Panc1 (cell line): ENCODE measurements around the gene SNX22. TPM values are rescaled to one million over a fixed set of nuclear protein-coding genes. Genes with fewer than 3 reads are reported as not detected.

Source experiments
- ATAC-seq: fragments of 200-7000 bp; cut with Tn5 transposase; 2 replicates; pipeline ENCODE4 v1.9.1; 2020; ENCODE audit warnings: mild to moderate bottlenecking, moderate library complexity
- BruUV-seq: library from RNA; stranded (reverse); fragments of 400-500 nt; replicated peaks from 2 replicates; lab custom pipeline; 2021; lab: Mats Ljungman, UMichigan
- CTCF ChIA-PET: fragments of 300-600 bp; sonication (Branson Sonifier 250); formaldehyde crosslinking; loops from one replicate; lab custom pipeline; 2022; ENCODE audit warnings: antibody characterized with exemption; lab: Charles Lee
- POLR2A ChIA-PET: fragments of 300-600 bp; sonication (Branson Sonifier 250); formaldehyde crosslinking; loops from one replicate; lab custom pipeline; 2022; ENCODE audit warnings: antibody characterized with exemption; lab: Charles Lee
- DNase-seq: peaks from one replicate; pipeline ENCODE4 v3.0.0-alpha.2; 2010; ENCODE audit warnings: low read depth, low spot score
- H3K27ac ChIP-seq: 2 replicates; pipeline ENCODE4 v1.5.1; 2011; ENCODE audit warnings: mild to moderate bottlenecking, low read length, inconsistent platforms
- H3K27me3 ChIP-seq: fragments of 200-500 bp; sonication (Bioruptor generic); 2 replicates; pipeline ENCODE4 v1.6.0; 2014; ENCODE audit warnings: low read length, inconsistent platforms; ENCODE audit not compliant: control insufficient read depth, insufficient read depth
- H3K36me3 ChIP-seq: fragments of 200-500 bp; sonication (Bioruptor generic); 2 replicates; pipeline ENCODE4 v1.5.1; 2014; ENCODE audit warnings: inconsistent platforms, mild to moderate bottlenecking, low read length, moderate library complexity; ENCODE audit not compliant: control insufficient read depth, insufficient read depth
- H3K4me1 ChIP-seq: 2 replicates; pipeline ENCODE4 v1.5.1; 2011; ENCODE audit warnings: inconsistent platforms, mild to moderate bottlenecking, low read length, moderate library complexity; ENCODE audit not compliant: control insufficient read depth, insufficient read depth
- H3K4me3 ChIP-seq, 2 experiments: 2 replicates each; pipeline ENCODE4 v1.5.1; 2011 to 2012; ENCODE audit warnings: low read depth in 2 of 2, low read length in 2 of 2, mild to moderate bottlenecking in 2 of 2, inconsistent platforms in 1 of 2, moderate library complexity in 1 of 2
- H3K9me3 ChIP-seq: fragments of 200-500 bp; sonication (Bioruptor generic); 2 replicates; pipeline ENCODE4 v1.5.1; 2014; ENCODE audit warnings: low read depth, mild to moderate bottlenecking, inconsistent platforms, low read length, moderate library complexity; ENCODE audit not compliant: control insufficient read depth, insufficient read depth
- CTCF ChIP-seq: fragments of 450-650 bp; IDR thresholded peaks from 2 replicates; pipeline ENCODE4 v1.5.1; 2017; ENCODE audit warnings: mild to moderate bottlenecking
- POLR2AphosphoS5 ChIP-seq: IDR thresholded peaks from 2 replicates; pipeline ENCODE4 v1.6.1; 2012; ENCODE audit warnings: mild to moderate bottlenecking, low read depth, low read length, moderate library complexity
- REST ChIP-seq, 2 experiments: IDR thresholded peaks; 2 replicates each; pipeline ENCODE4 v1.6.1; 2011 to 2012; ENCODE audit warnings: low read depth in 2 of 2, control low read depth in 1 of 2, low read length in 1 of 2, mild to moderate bottlenecking in 1 of 2, moderate library complexity in 1 of 2; ENCODE audit not compliant: insufficient read depth in 1 of 2
- SIN3A ChIP-seq: IDR thresholded peaks from 2 replicates; pipeline ENCODE4 v1.6.1; 2012; ENCODE audit warnings: low read depth, mild to moderate bottlenecking, low read length, moderate library complexity, borderline replicate concordance; ENCODE audit not compliant: insufficient read depth
- TCF7L2 ChIP-seq: IDR thresholded peaks from 2 replicates; pipeline ENCODE4 v1.6.1; 2011; ENCODE audit warnings: mild to moderate bottlenecking, low read depth, low read length, inconsistent platforms
- in situ Hi-C: cut with HindIII; loops from 2 replicates; pipeline ENCODE4 v1.10.0; 2016; ENCODE audit warnings: low sequenced_read_pairs, low pct_unique_long_range_greater_than_20kb
- intact Hi-C: fragments of 100-400 bp; cut with micrococcal nuclease; formaldehyde crosslinking; loops from one replicate; pipeline ENCODE4 v1.10.0; 2022; ENCODE audit not compliant: unreplicated experiment
- total RNA-seq: library from RNA; stranded (reverse); gene quantifications from one replicate; pipeline ENCODE4 v1.2.1, GENCODE V29; 2021; ENCODE audit not compliant: unreplicated experiment

Gene SNX22
- total RNA-seq, 1 experiment from 2014 or later = 2.3 TPM

GRCh38 chr15:64182859-64183370 lies 31.4 kb downstream of the SNX22 start:
- CTCF ChIA-PET = no interaction called here

GRCh38 chr15:64185146-64185911 lies 33.8 kb downstream of the SNX22 start:
- CTCF ChIA-PET = no interaction called here
- no peak for TF ChIP-seq CTCF
- no peak for TF ChIP-seq POLR2AphosphoS5
- TF ChIP-seq TCF7L2 = no peak
- no peak for TF ChIP-seq SIN3A

More at GRCh38 chr15:64182859-64183370, 31.4 kb downstream of the SNX22 start:
- Histone ChIP-seq H3K4me3 (no peak overlapping the region), H3K27ac (no peak overlapping the region), H3K27me3 (no peaks in the 10 kb centered on the region), H3K36me3 (peaks cover 7% of the 10 kb centered on the region; the same call in 1 of the 2 replicates), H3K4me1 (no peaks in the 10 kb centered on the region), H3K9me3 (no peaks in the 10 kb centered on the region)
- in situ Hi-C loops (no loop called here), intact Hi-C loops (no loop called here)
- TF ChIP-seq REST (IDR thresholded peaks at IDR 0.05; ENCODE audit: insufficient read depth in 1 of 2, low read depth in 2 of 2, low read length in 1 of 2) (no peak), SIN3A (no peak), TCF7L2 (no peak), CTCF (no peak), POLR2AphosphoS5 (no peak)
- ATAC-seq = no peak
- no TSS peak for BruUV-seq
- POLR2A ChIA-PET = no interaction called here
- no peak for DNase-seq

More at GRCh38 chr15:64185146-64185911, 33.8 kb downstream of the SNX22 start:
- POLR2A ChIA-PET = interaction anchor here (0.7 kb wide), 2 partner anchors 10 to 110 kb away, joined by 8 read pairs; no protein-coding TSS in a partner anchor
- H3K27ac ChIP-seq = no peak overlapping the region
- H3K4me3 ChIP-seq = no peak overlapping the region
- no TSS peak for BruUV-seq
- no peaks in the 10 kb centered on the region for H3K4me1 ChIP-seq
- H3K36me3 ChIP-seq = 0 out of 2 replicates have a peak, but pooled peaks cover 7% of the 10 kb centered on the region
- DNase-seq (no peak), ATAC-seq (no peak)
- in situ Hi-C loops = no loop called here
- H3K27me3 ChIP-seq = no peaks in the 10 kb centered on the region
- H3K9me3 ChIP-seq = no peaks in the 10 kb centered on the region
- intact Hi-C loops = no loop called here
